Fibroblast of lung (primary cell): ENCODE data around the gene ALDH1A2. TPM values are rescaled to one million over a fixed set of nuclear protein-coding genes. Genes with fewer than 3 reads are reported as not detected.
A peak's percentile ranks its signal among the peaks of the same experiment; 100 is the strongest.
"Not testable (repeated sequence)": the region's sequence is repeated elsewhere in the genome, so short reads cannot be mapped to it uniquely, and the experiment has no call there.

Source experiments
- DNase-seq, 2 donors: peaks; one replicate each; pipeline versions ENCODE4 v3.0.0 to v3.0.0-alpha.2; 2010; ENCODE audit warnings: low read depth in 2 of 2
- H2AFZ ChIP-seq: 2 replicates; pipeline ENCODE4 v1.5.1; 2012; ENCODE audit warnings: low read length, control low read depth, inconsistent platforms
- H3K27ac ChIP-seq: 2 replicates; pipeline ENCODE4 v1.5.1; 2011; ENCODE audit warnings: low read length, control low read depth; ENCODE audit not compliant: insufficient read depth
- H3K27me3 ChIP-seq: 2 replicates; pipeline ENCODE4 v1.5.1; 2011; ENCODE audit warnings: mild to moderate bottlenecking, low read length; ENCODE audit not compliant: control insufficient read depth, insufficient read depth
- H3K36me3 ChIP-seq: 2 replicates; pipeline ENCODE4 v1.5.1; 2011; ENCODE audit warnings: low read length; ENCODE audit not compliant: control insufficient read depth, insufficient read depth
- H3K4me1 ChIP-seq: 2 replicates; pipeline ENCODE4 v1.5.1; 2011; ENCODE audit warnings: low read length; ENCODE audit not compliant: control insufficient read depth, insufficient read depth; ENCODE audit errors: extremely low read depth
- H3K4me2 ChIP-seq: 2 replicates; pipeline ENCODE4 v1.5.1; 2011; ENCODE audit warnings: low read length, control low read depth; ENCODE audit not compliant: insufficient read depth; ENCODE audit errors: extremely low read depth
- H3K4me3 ChIP-seq, 4 experiments: fragments of 200-600 bp in 1 of 4; sonication (generic) in 1 of 4; replicated peaks in 1 of 4; 2 replicates each; pipeline ENCODE4 v1.5.1; 2011 to 2016; ENCODE audit warnings: low read length in 4 of 4, low read depth in 3 of 4, mild to moderate bottlenecking in 3 of 4, control low read depth in 2 of 4, inconsistent platforms in 1 of 4, mixed read lengths in 1 of 4; ENCODE audit not compliant: insufficient read depth in 1 of 4; ENCODE audit errors: control extremely low read depth in 1 of 4
- H3K79me2 ChIP-seq: 2 replicates; pipeline ENCODE4 v1.5.1; 2012; ENCODE audit warnings: mild to moderate bottlenecking, low read length, inconsistent platforms; ENCODE audit not compliant: control insufficient read depth, insufficient read depth
- H3K9ac ChIP-seq: 2 replicates; pipeline ENCODE4 v1.5.1; 2011; ENCODE audit warnings: mild to moderate bottlenecking, low read length, control low read depth; ENCODE audit not compliant: insufficient read depth
- H3K9me3 ChIP-seq: 2 replicates; pipeline ENCODE4 v1.5.1; 2012; ENCODE audit warnings: low read depth, low read length; ENCODE audit not compliant: control insufficient read depth, insufficient read depth
- H4K20me1 ChIP-seq: 2 replicates; pipeline ENCODE4 v1.5.1; 2011; ENCODE audit warnings: low read length; ENCODE audit not compliant: control insufficient read depth, insufficient read depth; ENCODE audit errors: extremely low read depth
- CTCF ChIP-seq, 2 donors: IDR thresholded peaks in 1 of 2; conservative IDR thresholded peaks in 1 of 2; 1 replicate in 1 of 2; 2 replicates in 1 of 2; pipeline ENCODE4 v1.5.1; 2011 to 2012; ENCODE audit warnings: low read length in 2 of 2, control low read depth in 1 of 2, inconsistent platforms in 1 of 2, low read depth in 1 of 2, mild to moderate bottlenecking in 1 of 2
- EZH2 ChIP-seq: IDR thresholded peaks from 2 replicates; pipeline ENCODE4 v1.5.1; 2012; ENCODE audit warnings: low read length, control low read depth, mild to moderate bottlenecking; ENCODE audit errors: missing control alignments
- polyA plus RNA-seq, 2 donors: library from polyadenylated mRNA; depleted of rRNA in 1 of 2; stranded (reverse) in 1 of 2; unstranded in 1 of 2; fragments of >200 nt; gene quantifications; 2 replicates each; pipeline ENCODE4 v1.2.1, GENCODE V29; 2011 to 2012; ENCODE audit warnings: missing spikeins in 1 of 2
- total RNA-seq: library from RNA; depleted of rRNA; stranded (reverse); fragments of >200 nt; gene quantifications from 2 replicates; pipeline ENCODE4 v1.2.1, GENCODE V29; 2014

ALDH1A2 gene
- total and polyA plus RNA-seq, 2 donors (not counting 1 experiment from before 2014, with no cell fraction given): 1.1 to 2.3 TPM

GRCh38 chr15:58010983-58011382, 54.5 kb downstream of the ALDH1A2 start:
- Histone ChIP-seq H4K20me1 (no peaks in the 10 kb centered on the region), H3K9me3 (no peaks in the 10 kb centered on the region), H3K27me3 (no peaks in the 10 kb centered on the region), H3K36me3 (no peaks in the 10 kb centered on the region), H3K4me2 (no peak overlapping the region), H3K27ac (no peak overlapping the region), H3K4me3 (no peak overlapping the region), H3K4me1 (no peaks in the 10 kb centered on the region), H3K79me2 (no peaks in the 10 kb centered on the region), H3K9ac (no peak overlapping the region), H2AFZ (no peak overlapping the region)
- no peak for TF ChIP-seq EZH2
- no peak for TF ChIP-seq CTCF (conservative IDR thresholded peaks at IDR 0.05 in 1 of 2, IDR thresholded peaks at IDR 0.05 in 1 of 2; ENCODE audit: low read depth in 1 of 2, low read length in 2 of 2)
- DNase-seq: peak in 1 of 2 donors; percentile 68

GRCh38 chr15:58003810-58004209, 61.7 kb downstream of the ALDH1A2 start:
- H3K36me3 ChIP-seq: no peaks in the 10 kb centered on the region
- no peaks in the 10 kb centered on the region for H3K79me2 ChIP-seq
- no peaks in the 10 kb centered on the region for H4K20me1 ChIP-seq
- no peaks in the 10 kb centered on the region for H3K4me1 ChIP-seq
- H3K9me3 ChIP-seq: no peaks in the 10 kb centered on the region
- no peak overlapping the region for H3K4me3 ChIP-seq
- no peak overlapping the region for H2AFZ ChIP-seq
- no peaks in the 10 kb centered on the region for H3K27me3 ChIP-seq
- no peak overlapping the region for H3K4me2 ChIP-seq
- no peak overlapping the region for H3K27ac ChIP-seq
- TF ChIP-seq EZH2: no peak
- TF ChIP-seq CTCF (conservative IDR thresholded peaks at IDR 0.05 in 1 of 2, IDR thresholded peaks at IDR 0.05 in 1 of 2; ENCODE audit: low read depth in 1 of 2, low read length in 2 of 2): no peak
- H3K9ac ChIP-seq: no peak overlapping the region
- DNase-seq: no peak

- TF ChIP-seq CTCF (conservative IDR thresholded peaks at IDR 0.05 in 1 of 2, IDR thresholded peaks at IDR 0.05 in 1 of 2; ENCODE audit: low read depth in 1 of 2, low read length in 2 of 2) (no peak), EZH2 (no peak)
- H3K4me3 ChIP-seq: no peak overlapping the region
- H3K36me3 ChIP-seq: no peaks in the 10 kb centered on the region
- no peak overlapping the region for H3K4me2 ChIP-seq
- H4K20me1 ChIP-seq: no peaks in the 10 kb centered on the region
- peak in 1 of 2 donors; percentile 27 for DNase-seq
- H3K9me3 ChIP-seq: no peaks in the 10 kb centered on the region
- no peaks in the 10 kb centered on the region for H3K4me1 ChIP-seq
- H3K9ac ChIP-seq: no peak overlapping the region
- H3K27me3 ChIP-seq: no peaks in the 10 kb centered on the region
- H2AFZ ChIP-seq: no peak overlapping the region
- no peaks in the 10 kb centered on the region for H3K79me2 ChIP-seq
- H3K27ac ChIP-seq: no peak overlapping the region
Measured at GRCh38 chr15:58002338-58003126, 63.0 kb downstream of the ALDH1A2 start.

GRCh38 chr15:57999699-58000098, 65.8 kb downstream of the ALDH1A2 start:
- H4K20me1 ChIP-seq, H3K9ac ChIP-seq, H3K36me3 ChIP-seq, H3K4me3 ChIP-seq, H3K9me3 ChIP-seq, H3K79me2 ChIP-seq, H3K27ac ChIP-seq, H3K4me2 ChIP-seq, H3K27me3 ChIP-seq, DNase-seq, H3K4me1 ChIP-seq, H2AFZ ChIP-seq: not testable (repeated sequence)
